Airway epithelial cell (primary cell): ENCODE results near the gene TSEN34. TPM values are rescaled to one million over a fixed set of nuclear protein-coding genes. Genes with fewer than 3 reads are reported as not detected.

Source experiments
- total RNA-seq: library from RNA; depleted of rRNA; stranded (reverse); fragments of >200 nt; gene quantifications from 2 replicates; pipeline ENCODE4 v1.2.3, GENCODE V29; 2015

Gene TSEN34
- 160 and 172 TPM in 2 replicates for total RNA-seq

GRCh38 chr19:54191011-54191810, at the start of gene TSEN34:
TSS of gene TSEN34 (plus strand) at chr19:54191308. CDS start at chr19:54191365, 57 bp downstream.

GRCh38 chr19:54159352-54160181, 31.5 kb upstream of the TSEN34 start, which contains the start of gene LENG1:
TSS of gene LENG1 (minus strand) at chr19:54159721. CDS start at chr19:54159695, 26 bp downstream.

GRCh38 chr19:54172471-54173358, 18.4 kb upstream of the TSEN34 start, which contains the start of gene TMC4:
TSS of gene TMC4 (minus strand) at chr19:54173160. CDS start at chr19:54173117, 43 bp downstream.

GRCh38 chr19:54189145-54189734, 1.9 kb upstream of the TSEN34 start, which contains the start of gene MBOAT7:
TSS of gene MBOAT7 (minus strand) at chr19:54189580. CDS start at chr19:54188508, 1,072 bp downstream.

DNA sequence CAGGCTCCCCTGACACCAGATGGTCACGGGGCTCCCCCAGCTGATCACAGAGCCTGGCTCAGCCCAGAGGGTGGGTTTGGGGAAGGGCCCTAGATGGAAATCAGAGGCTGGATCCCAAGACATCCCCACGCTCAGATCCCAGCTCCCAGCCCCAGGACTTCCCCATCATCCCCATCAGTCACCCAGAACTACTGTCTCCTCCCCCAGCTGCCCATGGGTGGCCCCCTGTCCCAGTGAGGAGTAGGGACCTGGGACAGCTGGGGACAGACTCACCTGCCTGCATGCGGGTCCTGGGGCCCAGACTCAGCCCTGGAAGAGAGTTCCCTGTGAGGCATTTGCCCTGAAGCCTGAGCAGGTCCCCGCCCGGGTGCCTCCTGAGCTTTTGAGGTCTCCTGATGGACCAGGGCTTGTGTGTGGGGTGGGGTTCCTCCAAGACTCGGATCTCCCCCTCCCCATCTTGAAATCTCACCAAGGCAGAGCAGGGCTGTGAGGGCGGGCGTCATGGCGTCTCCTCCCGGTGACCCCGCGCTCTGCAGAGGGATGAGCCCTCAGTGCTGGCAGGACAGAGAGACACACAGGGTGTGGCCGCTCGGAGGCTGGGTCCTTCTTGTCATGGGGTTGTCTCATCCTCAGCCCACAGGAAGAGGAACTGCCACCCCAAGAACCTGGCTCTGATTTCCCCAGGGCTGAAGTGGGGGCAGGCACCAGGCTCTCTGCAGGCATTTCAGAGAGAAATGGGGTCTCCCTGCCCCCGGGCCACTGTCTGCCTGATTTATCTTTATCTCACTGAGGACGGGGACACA, 31.6 kb downstream of the TSEN34 start, which contains the start of gene LILRB3:
Gene LILRB3, minus strand, starts transcription at position 534 of the 803 bp plus-strand sequence. Its CDS starts 31 bp downstream, at position 503.

GRCh38 chr19:54242646-54243045, 51.5 kb downstream of the TSEN34 start, which contains the start of gene LILRA6:
TSS of gene LILRA6 (minus strand) at chr19:54242790.

Other genes starting within 250 kb of the TSEN34 start
- gene CACNG8, start 228.4 kb upstream of the TSEN34 start, total RNA-seq = 0.14 TPM in 1 of 2 replicates, not detected in the other
- not detected in 2 replicates for gene CACNG6, start 199.7 kb upstream of the TSEN34 start, total RNA-seq
- not detected in 2 replicates for gene VSTM1, start 127.4 kb upstream of the TSEN34 start, total RNA-seq
- gene TARM1, start 109.9 kb upstream of the TSEN34 start, total RNA-seq = not detected in 2 replicates
- gene OSCAR, start 90.5 kb upstream of the TSEN34 start, total RNA-seq = 0.19 and 0.21 TPM in 2 replicates
- 26.7 and 43.4 TPM in 2 replicates for gene NDUFA3, start 88.5 kb upstream of the TSEN34 start, total RNA-seq
- gene TFPT, start 75.7 kb upstream of the TSEN34 start, total RNA-seq = 13.3 and 14.4 TPM in 2 replicates
- 61.1 and 69.6 TPM in 2 replicates for gene PRPF31, start 75.6 kb upstream of the TSEN34 start, total RNA-seq
- 11.8 and 21.2 TPM in 2 replicates for gene CNOT3, start 53.5 kb upstream of the TSEN34 start, total RNA-seq
- gene LENG1, start 31.6 kb upstream of the TSEN34 start, total RNA-seq = 5.9 and 9.0 TPM in 2 replicates
- gene TMC4, start 18.1 kb upstream of the TSEN34 start, total RNA-seq = 12.6 and 12.8 TPM in 2 replicates
- gene MBOAT7, start 1.7 kb upstream of the TSEN34 start, total RNA-seq = 119 and 133 TPM in 2 replicates
- 2,280 and 2,710 TPM in 2 replicates for gene RPS9, start 9.6 kb downstream of the TSEN34 start, total RNA-seq
- gene LILRB3, start 31.7 kb downstream of the TSEN34 start, total RNA-seq = not detected in 2 replicates
- gene LILRA6, start 51.5 kb downstream of the TSEN34 start, total RNA-seq = not detected in 2 replicates
- gene LILRB5, start 66.0 kb downstream of the TSEN34 start, total RNA-seq = not detected in 2 replicates
- gene LILRB2, start 89.8 kb downstream of the TSEN34 start, total RNA-seq = not detected in 2 replicates
- not detected in 2 replicates for gene LILRA5, start 121.9 kb downstream of the TSEN34 start, total RNA-seq
- gene LILRA4, start 147.9 kb downstream of the TSEN34 start, total RNA-seq = not detected in 2 replicates
- gene LAIR1, start 173.6 kb downstream of the TSEN34 start, total RNA-seq = not detected in 2 replicates
- 0.63 and 0.88 TPM in 2 replicates for gene TTYH1, start 224.2 kb downstream of the TSEN34 start, total RNA-seq